Measurements from ENCODE around the gene DCLK2.

The DCLK2 gene

DNA sequence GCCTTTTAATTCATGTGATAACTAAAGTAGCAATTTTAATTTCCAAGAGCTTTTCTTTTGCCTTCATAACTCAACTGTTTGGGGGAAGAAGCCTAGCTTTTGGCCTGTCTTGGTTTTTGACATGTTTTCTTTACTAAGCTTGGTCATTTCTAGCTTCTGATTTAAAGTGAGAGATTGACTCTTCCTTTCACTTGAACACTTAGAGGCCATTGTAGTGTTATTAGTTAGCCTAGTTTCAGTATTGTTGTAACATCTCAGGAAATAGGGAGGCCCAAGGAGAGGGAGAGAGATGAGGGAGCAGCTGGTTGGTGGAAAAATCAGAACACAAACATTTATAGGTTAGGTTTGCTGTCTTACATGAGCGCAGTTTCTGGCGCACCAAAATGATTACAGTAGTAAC is 44.8 kb downstream of the DCLK2 start:
- no peak for DNase-seq

GRCh38 chr4:150123796-150124677 is 45.8 kb downstream of the DCLK2 start:
- DNase-seq: no peak

- DNase-seq: no peak
Observed at GRCh38 chr4:150126201-150126863, 48.1 kb downstream of the DCLK2 start.

DNA sequence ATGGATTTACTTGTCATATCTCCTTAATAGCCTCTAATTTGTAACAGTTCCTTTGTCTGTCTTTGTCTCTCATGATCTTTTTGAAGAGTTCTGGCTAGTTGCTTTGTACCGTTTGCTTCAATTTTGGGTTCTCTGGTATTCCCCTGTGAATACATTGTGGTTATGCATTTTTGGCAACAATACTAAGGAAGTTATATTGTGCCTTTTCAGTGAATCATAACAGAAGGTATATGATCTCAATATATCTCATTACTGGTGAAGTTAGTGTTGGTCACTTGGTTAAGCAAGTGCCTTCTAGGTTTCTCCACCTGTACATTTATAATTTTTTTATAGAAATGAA is 48.6 kb downstream of the DCLK2 start:
- DNase-seq: no peak

GRCh38 chr4:150127757-150128156 is 49.5 kb downstream of the DCLK2 start:
- DNase-seq: no peak

DNA sequence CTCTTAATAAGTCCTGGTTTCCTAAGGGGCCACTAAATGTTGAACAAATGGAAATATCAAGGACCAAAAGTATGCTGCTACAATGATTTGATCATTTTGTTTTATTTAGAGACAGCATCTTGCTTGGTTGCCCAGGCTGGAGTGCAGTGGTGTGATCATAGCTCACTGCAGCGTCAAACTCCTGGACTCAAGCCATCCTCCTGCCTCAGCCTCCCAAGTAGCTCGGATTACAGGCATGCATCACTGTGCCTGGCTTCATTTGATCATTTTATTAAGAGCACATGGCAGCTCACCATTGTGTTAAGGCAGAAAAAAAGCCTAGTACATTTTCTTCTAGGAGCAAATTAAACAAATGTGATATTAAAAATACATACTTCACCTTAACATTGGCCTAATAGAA is 52.7 kb downstream of the DCLK2 start:
- no peak for DNase-seq

- no peak for DNase-seq
Observed at GRCh38 chr4:150131581-150132228, 53.5 kb downstream of the DCLK2 start.

DNA sequence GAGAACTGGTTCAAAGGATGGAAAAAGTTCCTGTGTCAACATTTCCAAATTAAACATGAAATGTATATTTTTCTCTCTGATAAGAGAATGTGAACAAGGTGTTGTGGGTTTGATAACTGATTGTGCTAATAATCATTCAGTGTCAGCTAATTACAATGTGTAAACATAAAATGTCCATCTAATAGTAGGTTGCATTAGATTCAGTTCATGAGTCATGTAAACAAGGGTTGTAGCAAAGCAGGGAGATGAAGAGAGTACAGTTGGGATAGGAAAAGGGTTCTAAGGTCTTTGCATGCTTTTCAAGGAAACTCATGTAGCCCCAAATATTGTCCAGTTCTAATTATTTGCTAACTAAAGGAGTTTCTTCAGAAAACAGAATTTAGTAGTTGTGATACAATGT is 55.4 kb downstream of the DCLK2 start:
- no peak for DNase-seq

GRCh38 chr4:150135134-150135772 is 57.0 kb downstream of the DCLK2 start:
- DNase-seq: no peak

DNA sequence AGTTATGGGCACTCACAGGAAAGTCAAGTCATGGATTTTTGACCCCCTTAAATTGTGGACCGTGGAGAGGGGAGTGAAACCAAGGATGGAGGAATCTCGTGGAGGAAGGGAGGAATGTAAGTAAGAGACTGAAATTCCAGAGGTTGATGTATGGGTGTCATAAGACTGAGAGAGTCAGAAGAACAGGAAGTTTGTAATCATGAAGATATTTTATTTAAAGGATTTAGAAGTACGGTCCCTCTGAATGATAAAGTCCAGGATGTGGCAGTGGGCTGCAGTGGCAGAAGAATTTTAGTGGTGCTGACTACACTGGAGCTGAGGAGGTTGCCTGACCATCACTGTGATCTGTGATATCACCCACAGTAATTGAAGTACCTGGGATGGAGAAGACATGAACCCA is 57.8 kb downstream of the DCLK2 start:
- DNase-seq: no peak

- no peak for DNase-seq
Observed at GRCh38 chr4:150136481-150136880, 58.2 kb downstream of the DCLK2 start.

- no peak for DNase-seq
Observed at GRCh38 chr4:150139297-150139865, 61.1 kb downstream of the DCLK2 start.

- DNase-seq: no peak
Observed at GRCh38 chr4:150140774-150141400, 62.6 kb downstream of the DCLK2 start.

- no peak for DNase-seq
Observed at GRCh38 chr4:150141756-150142155, 63.5 kb downstream of the DCLK2 start.

GRCh38 chr4:150142831-150143230 is 64.6 kb downstream of the DCLK2 start:
- no peak for DNase-seq

DNA sequence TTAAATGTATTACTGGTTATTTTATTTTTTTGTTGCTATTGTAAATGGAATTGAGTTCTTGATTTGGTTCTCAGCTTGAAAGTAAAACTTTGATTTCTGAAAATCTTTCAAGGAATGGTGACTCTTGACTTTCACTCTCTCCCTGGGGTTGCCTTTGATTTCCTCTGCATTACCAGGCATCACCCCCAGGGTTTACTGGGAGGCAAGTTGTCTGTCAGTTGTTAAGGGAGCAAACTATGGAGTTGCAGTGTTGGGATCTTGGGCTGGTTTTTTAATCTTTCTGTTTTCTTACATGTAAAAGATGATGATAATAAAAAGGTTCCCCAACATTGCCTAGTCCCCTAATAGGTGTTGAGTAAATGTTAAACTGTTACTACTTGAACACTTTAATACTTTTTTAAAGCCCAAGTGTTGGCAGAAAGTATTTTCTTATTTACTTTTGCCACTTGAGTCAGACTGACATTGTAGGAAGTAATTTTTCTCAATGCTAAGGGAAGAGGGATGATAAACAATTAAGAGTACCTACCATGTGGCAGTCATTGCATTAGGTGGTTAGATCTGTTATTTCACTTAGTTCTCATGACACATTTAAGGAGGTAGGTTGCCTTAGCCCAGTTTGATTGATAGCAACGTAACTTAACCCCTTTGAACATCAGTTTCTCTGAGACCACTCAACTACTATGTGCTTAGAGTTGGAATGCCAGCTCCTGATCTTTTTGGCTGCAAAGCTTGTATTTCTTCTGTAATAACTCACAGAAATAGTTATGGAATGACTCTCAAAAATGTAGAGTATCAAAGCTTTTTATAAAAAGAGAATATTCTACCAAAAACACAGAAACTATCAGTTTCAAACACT is 67.1 kb downstream of the DCLK2 start:
- DNase-seq: no peak

GRCh38 chr4:150145946-150146340 is 67.7 kb downstream of the DCLK2 start:
- DNase-seq: no peak

DNA sequence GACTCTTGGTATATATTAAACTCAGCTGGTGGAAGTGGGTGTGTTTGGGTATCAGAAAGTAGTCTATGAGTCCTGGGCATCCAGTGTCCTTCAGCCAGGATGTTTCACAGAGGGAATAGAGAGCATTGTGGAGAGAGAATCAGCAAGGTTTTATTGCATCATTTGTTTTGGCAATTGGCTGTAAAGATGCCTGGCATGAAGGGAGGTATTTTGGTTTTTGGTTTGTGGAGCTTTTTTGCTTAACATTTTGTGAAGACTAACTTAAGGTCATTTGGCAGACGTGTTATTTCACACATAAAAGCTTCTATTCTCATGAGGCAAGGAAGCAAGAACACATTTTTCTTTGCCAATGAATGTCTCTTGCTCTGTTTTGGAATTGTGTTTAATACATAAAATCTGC is 71.1 kb downstream of the DCLK2 start:
- DNase-seq: no peak

GRCh38 chr4:150150629-150151062 is 72.4 kb downstream of the DCLK2 start:
- no peak for DNase-seq

- no peak for DNase-seq
Observed at GRCh38 chr4:150152766-150153165, 74.5 kb downstream of the DCLK2 start.

- DNase-seq: no peak
Observed at GRCh38 chr4:150155391-150155790, 77.1 kb downstream of the DCLK2 start.

DNA sequence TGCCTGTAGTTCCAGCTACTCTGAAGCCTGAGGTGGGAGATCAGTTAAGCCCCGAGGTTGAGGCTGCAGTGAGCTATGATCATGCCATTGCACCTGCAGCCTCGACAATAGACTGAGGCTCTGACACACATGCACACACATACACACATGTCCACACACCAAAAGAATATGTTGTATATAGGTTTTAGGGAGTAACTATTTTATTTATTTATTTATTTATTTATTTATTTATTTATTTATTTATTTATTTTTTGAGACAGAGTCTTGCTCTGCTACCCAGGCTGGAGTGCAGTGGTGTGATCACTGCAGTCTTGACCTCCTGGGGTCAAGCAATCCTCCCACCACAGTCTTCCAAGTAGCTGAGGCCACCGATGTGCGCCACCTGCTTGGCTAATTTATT is 78.3 kb downstream of the DCLK2 start:
- DNase-seq: no peak
